Tibial artery (tissue), 4 donors: ENCODE data around the gene CCR5.

Experiments
- DNase-seq, 2 donors: peaks; one replicate each; pipeline ENCODE4 v3.0.0-alpha.2; 2019
- H3K27ac ChIP-seq, 2 donors: fragments of 200-600 bp; sonication (generic) in 1 of 2; 1 replicate in 1 of 2; 2 replicates in 1 of 2; pipeline ENCODE4 v1.5.1; 2018 to 2019; ENCODE audit warnings: mild to moderate bottlenecking in 1 of 2
- H3K27me3 ChIP-seq, 2 donors: fragments of 200-600 bp; sonication (generic) in 1 of 2; one replicate each; pipeline versions ENCODE4 v1.5.1 to v1.6.0; 2016 to 2019
- H3K36me3 ChIP-seq, 3 donors: fragments of 200-600 bp; sonication (generic) in 2 of 3; one replicate each; pipeline ENCODE4 v1.5.1; 2016 to 2019; ENCODE audit warnings: mild to moderate bottlenecking in 2 of 3
- H3K4me1 ChIP-seq, 4 donors: fragments of 200-600 bp; sonication (generic) in 2 of 4; 1 replicate in 3 of 4; 2 replicates in 1 of 4; pipeline ENCODE4 v1.5.1; 2016 to 2019
- H3K4me3 ChIP-seq, 2 donors: fragments of 200-600 bp; sonication (generic) in 1 of 2; 1 replicate in 1 of 2; 2 replicates in 1 of 2; pipeline ENCODE4 v1.5.1; 2018 to 2019; ENCODE audit warnings: mild to moderate bottlenecking in 2 of 2
- H3K9me3 ChIP-seq, 3 donors: fragments of 200-600 bp; sonication (generic) in 1 of 3; one replicate each; pipeline ENCODE4 v1.5.1; 2016 to 2019
- CTCF ChIP-seq, 2 experiments: fragments of 200-600 bp in 1 of 2; fragments of 450-650 bp in 1 of 2; IDR thresholded peaks; one replicate each; pipeline ENCODE4 v1.5.1; 2017 to 2019; ENCODE audit warnings: antibody characterized with exemption in 2 of 2, mild to moderate bottlenecking in 1 of 2, moderate library complexity in 1 of 2
- intact Hi-C: fragments of 100-400 bp; cut with DNase I; formaldehyde crosslinking; loops from one replicate; pipeline ENCODE4 v1.15.0; 2023; ENCODE audit warnings: low total_unique reads

Gene CCR5

DNA sequence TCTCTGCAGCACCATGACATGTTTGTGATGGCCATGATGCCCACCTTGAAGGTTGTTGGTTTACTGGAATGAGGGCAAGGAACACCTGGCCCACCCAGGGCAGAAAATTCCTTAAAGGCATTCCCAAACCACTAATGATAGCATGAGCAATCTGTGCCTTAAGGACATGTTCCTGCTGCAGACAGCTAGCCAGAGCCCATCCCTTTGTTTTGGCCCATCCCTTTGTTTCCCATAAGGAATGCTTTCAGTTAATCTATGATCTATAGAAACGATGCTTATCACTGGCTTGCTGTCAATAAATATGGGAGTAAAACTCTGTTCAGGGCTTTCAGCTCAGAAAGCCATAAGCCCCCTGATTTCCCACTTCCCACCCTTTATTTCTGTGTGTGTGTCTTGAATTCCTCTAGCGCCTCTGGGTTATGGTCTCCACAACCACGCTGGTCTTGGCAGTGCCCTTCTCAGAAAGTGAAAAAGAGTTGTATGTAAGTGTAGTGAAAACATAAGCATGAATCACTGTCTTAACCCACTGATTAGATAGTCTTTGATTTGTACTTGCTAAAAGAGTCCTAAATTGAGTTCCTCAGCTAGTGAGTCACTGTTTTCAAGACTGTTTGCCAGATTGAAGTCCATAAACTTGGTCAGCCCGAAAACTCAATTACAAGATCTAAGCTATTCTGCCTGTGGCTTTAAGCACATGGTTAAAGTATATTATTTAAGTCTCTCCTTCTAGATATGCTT is 35.8 kb upstream of the CCR5 start:
- no peak for TF ChIP-seq CTCF (IDR thresholded peaks at IDR 0.05)
- intact Hi-C loops, result no loop called here
- Histone ChIP-seq H3K27ac (no peak overlapping the region), H3K4me3 (no peak overlapping the region), H3K27me3 (no peaks in the 10 kb centered on the region), H3K36me3 (no peaks in the 10 kb centered on the region), H3K4me1 (no peaks in the 10 kb centered on the region), H3K9me3 (peaks cover 5 to 13% (median 9%) of the 10 kb centered on the region in 3 donors)
- no peak for DNase-seq

DNA sequence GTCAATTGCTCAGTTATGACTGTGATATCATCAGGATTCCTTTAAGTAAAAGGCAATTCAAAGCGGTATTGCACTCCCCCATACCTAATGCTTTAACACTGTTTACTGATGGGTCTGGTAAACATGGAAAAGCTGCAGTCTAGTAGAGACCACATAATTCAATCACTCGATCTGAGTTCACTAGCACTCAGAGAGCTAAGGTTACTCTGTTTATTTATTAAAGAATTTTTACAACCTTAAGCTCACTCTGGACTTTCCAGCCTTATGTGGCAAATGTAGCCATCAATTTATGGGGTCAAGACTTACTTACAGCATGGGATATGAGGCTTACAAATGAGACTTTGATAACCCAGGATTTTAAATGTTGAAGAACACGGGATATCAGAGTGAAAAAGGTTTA is 35.2 kb upstream of the CCR5 start:
- TF ChIP-seq CTCF (IDR thresholded peaks at IDR 0.05), result no peak
- no peak overlapping the region for H3K4me3 ChIP-seq
- intact Hi-C loops, result no loop called here

DNA sequence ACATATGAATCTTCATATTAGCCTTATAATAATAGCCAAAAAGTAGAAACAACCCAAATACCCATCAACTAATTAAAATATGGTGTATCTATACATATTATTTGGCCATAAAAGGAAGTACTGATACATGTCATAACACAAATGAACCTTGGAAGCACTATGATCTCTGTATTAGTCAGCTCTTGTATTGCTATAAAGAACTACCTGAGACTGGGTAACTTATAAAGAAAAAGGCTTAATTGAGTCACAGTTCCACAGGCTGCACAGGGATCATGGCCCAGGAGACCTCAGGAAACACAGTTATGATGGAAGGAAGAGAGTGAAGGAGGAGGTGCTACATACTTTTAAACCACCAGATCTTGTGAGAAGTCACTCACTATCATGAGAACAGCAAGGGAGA is 32.8 kb upstream of the CCR5 start:
- peaks cover 5 to 15% (median 9%) of the 10 kb centered on the region in 3 donors for H3K9me3 ChIP-seq
- no peak for TF ChIP-seq CTCF (IDR thresholded peaks at IDR 0.05)

More for the DNA sequence above, 35.2 kb upstream of the CCR5 start:
- Histone ChIP-seq H3K27ac (no peak overlapping the region), H3K27me3 (no peaks in the 10 kb centered on the region), H3K36me3 (no peaks in the 10 kb centered on the region), H3K4me1 (no peaks in the 10 kb centered on the region), H3K9me3 (peaks cover 5 to 15% (median 9%) of the 10 kb centered on the region in 3 donors)
- DNase-seq, result no peak

GRCh38 chr3:46338840-46339239 is 31.9 kb upstream of the CCR5 start:
- H3K9me3 ChIP-seq, result peaks cover 5 to 15% (median 9%) of the 10 kb centered on the region in 3 donors
- no peak overlapping the region for H3K27ac ChIP-seq
- intact Hi-C loops, result no loop called here
- no peaks in the 10 kb centered on the region for H3K27me3 ChIP-seq
- TF ChIP-seq CTCF (IDR thresholded peaks at IDR 0.05), result no peak
- H3K4me1 ChIP-seq, result no peaks in the 10 kb centered on the region
- H3K4me3 ChIP-seq, result no peak overlapping the region
- H3K36me3 ChIP-seq, result no peaks in the 10 kb centered on the region
- DNase-seq, result no peak

More for the DNA sequence above, 32.8 kb upstream of the CCR5 start:
- H3K27me3 ChIP-seq, result no peaks in the 10 kb centered on the region
- no peaks in the 10 kb centered on the region for H3K36me3 ChIP-seq
- no peak for DNase-seq
- H3K4me3 ChIP-seq, result no peak overlapping the region
- H3K4me1 ChIP-seq, result no peaks in the 10 kb centered on the region
- H3K27ac ChIP-seq, result no peak overlapping the region
- intact Hi-C loops, result no loop called here

DNA sequence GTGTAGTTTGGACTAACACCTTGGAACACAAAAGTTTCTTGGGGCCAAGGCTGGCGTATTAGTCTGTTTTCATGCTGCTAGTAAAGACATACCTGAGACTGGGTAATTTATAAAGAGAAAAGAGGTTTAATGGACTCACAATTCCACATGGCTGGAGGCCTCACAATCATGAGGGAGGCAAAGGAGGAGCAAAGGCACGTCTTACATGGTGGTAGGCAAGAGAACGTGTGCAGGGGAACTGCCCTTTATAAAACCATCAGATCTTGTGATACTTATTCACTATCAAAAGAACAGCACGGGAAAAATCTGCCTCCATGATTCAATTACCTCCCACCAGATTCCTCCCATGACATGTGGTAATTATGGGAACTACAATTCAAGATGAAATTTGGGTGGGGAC is 26.3 kb upstream of the CCR5 start:
- no peak for DNase-seq
- Histone ChIP-seq H3K27ac (no peak overlapping the region), H3K4me1 (no peaks in the 10 kb centered on the region), H3K9me3 (peaks cover 0 to 7% (median 0%) of the 10 kb centered on the region in 3 donors), H3K36me3 (no peaks in the 10 kb centered on the region), H3K4me3 (no peak overlapping the region), H3K27me3 (no peaks in the 10 kb centered on the region)
- TF ChIP-seq CTCF (IDR thresholded peaks at IDR 0.05), result no peak
- intact Hi-C loops, result no loop called here
